Neutrophil (primary cell): Measurements from ENCODE around the gene GABBR1.

Experiments
- H3K27ac ChIP-seq: fragments of 200-600 bp; sonication (generic); 2 replicates; pipeline ENCODE4 v1.5.1; 2016; ENCODE audit warnings: mild to moderate bottlenecking, moderate library complexity
- H3K27me3 ChIP-seq: fragments of 200-600 bp; sonication (generic); 2 replicates; pipeline ENCODE4 v1.6.0; 2016; ENCODE audit warnings: mild to moderate bottlenecking
- H3K36me3 ChIP-seq: fragments of 200-600 bp; sonication (generic); 2 replicates; pipeline ENCODE4 v1.5.1; 2017
- H3K4me1 ChIP-seq, 2 experiments: fragments of 200-600 bp in 1 of 2; sonication (generic) in 1 of 2; 1 replicate in 1 of 2; 2 replicates in 1 of 2; pipeline versions ENCODE4 v1.5.1 to v1.6.1; 2013 to 2016; ENCODE audit warnings: low read depth in 1 of 2, low read length in 1 of 2, mild to moderate bottlenecking in 1 of 2, moderate library complexity in 1 of 2; ENCODE audit not compliant: control insufficient read depth in 1 of 2, insufficient read depth in 1 of 2
- H3K4me3 ChIP-seq, 2 experiments: fragments of 200-600 bp in 1 of 2; sonication (generic) in 1 of 2; 1 replicate in 1 of 2; 2 replicates in 1 of 2; pipeline ENCODE4 v1.5.1; 2013 to 2016; ENCODE audit warnings: low read depth in 1 of 2, low read length in 1 of 2, mild to moderate bottlenecking in 1 of 2, moderate library complexity in 1 of 2
- H3K9me3 ChIP-seq: fragments of 200-600 bp; sonication (generic); 2 replicates; pipeline ENCODE4 v1.5.1; 2016
- CTCF ChIP-seq: fragments of 200-600 bp; sonication (generic); IDR thresholded peaks from 2 replicates; pipeline ENCODE4 v1.5.1; 2016; ENCODE audit warnings: antibody characterized with exemption

GABBR1 gene

GRCh38 chr6:29629571-29629970 is 3.4 kb downstream of the GABBR1 start:
- no peak for TF ChIP-seq CTCF
- H3K4me3 ChIP-seq = no peak overlapping the region
- peaks cover 55 to 61% of the 10 kb centered on the region in 2 experiments for H3K4me1 ChIP-seq
- no peaks in the 10 kb centered on the region for H3K9me3 ChIP-seq
- H3K36me3 ChIP-seq = no peaks in the 10 kb centered on the region
- H3K27ac ChIP-seq = no peak overlapping the region
- peaks cover 80% of the 10 kb centered on the region for H3K27me3 ChIP-seq

GRCh38 chr6:29628419-29629281 is 4.3 kb downstream of the GABBR1 start:
- Histone ChIP-seq H3K36me3 (no peaks in the 10 kb centered on the region), H3K4me3 (peak overlapping the region; percentile 71 to 74), H3K4me1 (peaks cover 65 to 70% of the 10 kb centered on the region in 2 experiments), H3K27me3 (peaks cover 71% of the 10 kb centered on the region), H3K27ac (peak overlapping the region; percentile 69), H3K9me3 (no peaks in the 10 kb centered on the region)
- TF ChIP-seq CTCF = peak; percentile 36

GRCh38 chr6:29627755-29628418 is 5.1 kb downstream of the GABBR1 start:
- TF ChIP-seq CTCF = no peak
- Histone ChIP-seq H3K27ac (peak overlapping the region; percentile 69), H3K4me1 (peaks cover 67 to 70% of the 10 kb centered on the region in 2 experiments)

GRCh38 chr6:29626948-29627754 is 5.8 kb downstream of the GABBR1 start:
- peak overlapping the region; percentile 69 for H3K27ac ChIP-seq
- peaks cover 70 to 71% of the 10 kb centered on the region in 2 experiments for H3K4me1 ChIP-seq
- TF ChIP-seq CTCF = no peak
- no peaks in the 10 kb centered on the region for H3K9me3 ChIP-seq
- peak overlapping the region; percentile 62 to 74 for H3K4me3 ChIP-seq
- peaks cover 56% of the 10 kb centered on the region for H3K27me3 ChIP-seq
- no peaks in the 10 kb centered on the region for H3K36me3 ChIP-seq

More at GRCh38 chr6:29627755-29628418, 5.1 kb downstream of the GABBR1 start:
- Histone ChIP-seq H3K9me3 (no peaks in the 10 kb centered on the region), H3K36me3 (no peaks in the 10 kb centered on the region), H3K27me3 (peaks cover 64% of the 10 kb centered on the region), H3K4me3 (peak overlapping the region; percentile 71 to 74)

GRCh38 chr6:29625337-29625930 is 7.5 kb downstream of the GABBR1 start:
- peaks cover 66 to 73% of the 10 kb centered on the region in 2 experiments for H3K4me1 ChIP-seq
- H3K27ac ChIP-seq = peak overlapping the region; percentile 69
- H3K27me3 ChIP-seq = peaks cover 39% of the 10 kb centered on the region
- H3K4me3 ChIP-seq = no peak overlapping the region
- no peaks in the 10 kb centered on the region for H3K9me3 ChIP-seq
- no peak for TF ChIP-seq CTCF
- peaks cover 8% of the 10 kb centered on the region for H3K36me3 ChIP-seq
